ENCODE measurements around the gene PTPRM. TPM values are rescaled to one million over a fixed set of nuclear protein-coding genes. Genes with fewer than 3 reads are reported as not detected.

The PTPRM gene
- total RNA-seq, 1 donor = 64.2 TPM

DNA sequence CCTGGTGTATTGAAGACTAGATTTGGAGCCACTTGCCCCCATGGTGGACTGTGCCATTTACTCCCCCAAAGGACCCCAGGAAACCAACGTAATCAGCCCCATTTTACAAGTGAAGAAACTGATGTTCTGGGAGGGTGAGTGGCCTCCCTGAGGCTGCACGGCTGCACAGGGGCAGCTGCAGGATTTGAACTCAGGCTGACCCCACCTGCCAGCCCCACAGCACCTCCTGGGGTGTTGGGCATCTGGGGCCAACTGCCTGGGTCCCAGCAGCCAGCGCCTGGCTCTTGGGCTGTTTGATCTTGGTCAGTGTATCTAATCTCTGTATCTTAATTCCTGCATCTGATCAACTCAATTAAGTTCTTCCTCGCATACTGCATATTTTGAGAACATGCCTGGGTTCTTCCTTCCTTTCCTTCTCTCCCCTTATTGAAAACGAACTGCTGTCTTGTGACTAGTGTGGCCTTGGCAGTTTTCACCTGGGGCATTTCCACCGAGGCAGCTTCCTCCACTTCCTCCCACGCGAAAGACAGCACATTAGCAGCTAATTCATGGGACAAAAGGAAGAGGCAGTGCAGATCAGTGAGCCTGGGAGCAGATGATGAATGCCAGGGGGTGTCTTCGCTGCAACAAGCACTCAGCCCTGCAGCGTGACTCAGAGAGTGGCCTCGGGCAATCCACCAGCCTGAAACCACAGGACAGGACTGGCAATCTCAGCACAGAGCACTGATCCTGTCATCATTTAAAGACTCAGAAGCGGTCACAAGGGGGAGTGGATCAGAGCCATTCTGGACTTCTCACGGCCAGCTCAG lies 858.0 kb downstream of the PTPRM start:
- H3K4me3 ChIP-seq (ENCODE audit: low read depth, low read length) = no peak overlapping the region
- TF ChIP-seq, protein P1, sequence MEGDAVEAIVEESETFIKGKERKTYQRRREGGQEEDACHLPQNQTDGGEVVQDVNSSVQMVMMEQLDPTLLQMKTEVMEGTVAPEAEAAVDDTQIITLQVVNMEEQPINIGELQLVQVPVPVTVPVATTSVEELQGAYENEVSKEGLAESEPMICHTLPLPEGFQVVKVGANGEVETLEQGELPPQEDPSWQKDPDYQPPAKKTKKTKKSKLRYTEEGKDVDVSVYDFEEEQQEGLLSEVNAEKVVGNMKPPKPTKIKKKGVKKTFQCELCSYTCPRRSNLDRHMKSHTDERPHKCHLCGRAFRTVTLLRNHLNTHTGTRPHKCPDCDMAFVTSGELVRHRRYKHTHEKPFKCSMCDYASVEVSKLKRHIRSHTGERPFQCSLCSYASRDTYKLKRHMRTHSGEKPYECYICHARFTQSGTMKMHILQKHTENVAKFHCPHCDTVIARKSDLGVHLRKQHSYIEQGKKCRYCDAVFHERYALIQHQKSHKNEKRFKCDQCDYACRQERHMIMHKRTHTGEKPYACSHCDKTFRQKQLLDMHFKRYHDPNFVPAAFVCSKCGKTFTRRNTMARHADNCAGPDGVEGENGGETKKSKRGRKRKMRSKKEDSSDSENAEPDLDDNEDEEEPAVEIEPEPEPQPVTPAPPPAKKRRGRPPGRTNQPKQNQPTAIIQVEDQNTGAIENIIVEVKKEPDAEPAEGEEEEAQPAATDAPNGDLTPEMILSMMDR (IDR thresholded peaks at IDR 0.05; ENCODE audit: insufficient read depth, low read length) = no peak
- peak; percentile 45 for DNase-seq (ENCODE audit: low read depth)

DNA sequence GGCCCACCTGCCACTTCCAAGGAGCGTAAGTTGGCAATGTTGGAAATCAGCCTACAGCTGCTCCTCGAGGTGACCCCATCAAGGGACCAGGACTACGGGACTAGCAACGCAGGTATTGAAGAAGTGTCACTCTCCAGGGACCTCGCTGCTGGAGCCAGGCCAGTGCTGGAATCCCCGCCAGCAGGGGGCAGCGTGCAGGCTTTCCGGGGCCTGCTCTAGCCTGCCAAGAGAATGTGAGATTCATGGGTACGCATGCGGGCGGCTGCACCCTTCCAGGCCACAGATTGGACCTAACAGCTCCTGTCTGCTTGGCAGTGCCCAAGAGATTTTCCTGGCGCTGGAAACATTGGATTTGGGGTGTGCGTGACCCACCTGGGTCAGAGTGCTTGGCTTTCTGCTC lies 859.3 kb downstream of the PTPRM start:
- H3K4me3 ChIP-seq (ENCODE audit: low read depth, low read length) = no peak overlapping the region
- no peak for DNase-seq (ENCODE audit: low read depth)
- TF ChIP-seq, protein P1 (IDR thresholded peaks at IDR 0.05; ENCODE audit: insufficient read depth, low read length) = no peak

GRCh38 chr18:8427339-8427738 lies 860.2 kb downstream of the PTPRM start:
- TF ChIP-seq, protein P1 (IDR thresholded peaks at IDR 0.05; ENCODE audit: insufficient read depth, low read length) = no peak
- DNase-seq (ENCODE audit: low read depth) = no peak
- no peak overlapping the region for H3K4me3 ChIP-seq (ENCODE audit: low read depth, low read length)

- H3K4me3 ChIP-seq (ENCODE audit: low read depth, low read length) = no peak overlapping the region
- TF ChIP-seq, protein P1 (IDR thresholded peaks at IDR 0.05; ENCODE audit: insufficient read depth, low read length) = no peak
- no peak for DNase-seq (ENCODE audit: low read depth)
Measured at GRCh38 chr18:8428951-8429350, 861.8 kb downstream of the PTPRM start.

DNA sequence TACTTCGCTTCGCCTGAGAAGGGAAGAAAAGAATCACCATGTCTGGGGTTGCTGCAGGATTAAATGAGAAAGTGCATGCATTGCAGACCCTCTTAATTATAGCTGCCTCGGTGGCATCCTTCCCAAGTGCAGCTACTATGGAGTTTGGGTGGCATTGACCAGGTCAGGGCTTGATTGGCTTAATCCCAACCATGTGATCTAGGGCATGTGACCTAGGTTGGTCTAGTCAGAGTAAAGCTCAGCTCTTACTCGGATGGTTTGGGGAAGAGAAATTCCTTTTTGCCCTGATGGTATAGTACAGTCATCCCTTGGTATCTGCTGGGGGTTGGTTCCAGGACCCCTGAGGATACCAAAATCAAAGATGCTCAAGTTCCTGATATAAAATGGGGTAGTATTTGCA lies 863.9 kb downstream of the PTPRM start:
- no peak overlapping the region for H3K4me3 ChIP-seq (ENCODE audit: low read depth, low read length)
- TF ChIP-seq, protein P1 (IDR thresholded peaks at IDR 0.05; ENCODE audit: insufficient read depth, low read length) = no peak
- no peak for DNase-seq (ENCODE audit: low read depth)

- H3K4me3 ChIP-seq (ENCODE audit: low read depth, low read length) = no peak overlapping the region
- TF ChIP-seq, protein P1 (IDR thresholded peaks at IDR 0.05; ENCODE audit: insufficient read depth, low read length) = no peak
- no peak for DNase-seq (ENCODE audit: low read depth)
Measured at GRCh38 chr18:8433323-8433722, 866.2 kb downstream of the PTPRM start.

All from fibroblast of the aortic adventitia (primary cell).